ENCODE results near the gene SLC11A2. TPM values are rescaled to one million over a fixed set of nuclear protein-coding genes. Genes with fewer than 3 reads are reported as not detected.

The SLC11A2 gene
- total and polyA plus RNA-seq, 2 donors (not counting 1 experiment from before 2014, with no cell fraction given) = 19.7 to 42.0 TPM

- no peak for TF ChIP-seq CTCF (IDR thresholded peaks at IDR 0.05)
- TF ChIP-seq EZH2 (IDR thresholded peaks at IDR 0.05; ENCODE audit: borderline replicate concordance, insufficient read depth, low read depth, low read length, poor library complexity, severe bottlenecking) = no peak
- H3K27me3 Mint-ChIP-seq = no peaks in the 10 kb centered on the region
- no peaks in the 10 kb centered on the region for H3K27me3 ChIP-seq (replicated peaks in 1 of 4; ENCODE audit: control extremely low read depth in 1 of 4, control insufficient read depth in 3 of 4, insufficient read depth in 4 of 4, low read length in 3 of 4)
- POLR2A ChIA-PET = interaction anchor here (0.9 kb wide), 1 partner anchor 62 kb away, joined by 3 read pairs; no protein-coding TSS in a partner anchor
- no peak overlapping the region for H3K4me2 ChIP-seq (replicated peaks; ENCODE audit: low read depth, low read length, poor library complexity, severe bottlenecking)
- H3K9me3 Mint-ChIP-seq (ENCODE audit: insufficient read depth) = no peaks in the 10 kb centered on the region
- no peaks in the 10 kb centered on the region for H3K79me2 ChIP-seq (ENCODE audit: control insufficient read depth, insufficient read depth, low read length)
- ATAC-seq (ENCODE audit: low read depth) = no peak
- no peak overlapping the region for H2AFZ ChIP-seq (ENCODE audit: insufficient read depth, low read depth, low read length, poor library complexity, severe bottlenecking)
- peaks cover 2 to 19% of the 10 kb centered on the region in 2 experiments for H3K36me3 ChIP-seq (replicated peaks in 1 of 2; ENCODE audit: control extremely low read depth in 1 of 2, control insufficient read depth in 1 of 2, extremely low read depth in 1 of 2, insufficient read depth in 2 of 2, low read length in 1 of 2)
- no peak overlapping the region for H3K27ac ChIP-seq (ENCODE audit: low read length in 2 of 2)
- H3K4me3 Mint-ChIP-seq = no peak overlapping the region
- peaks cover 6% of the 10 kb centered on the region for H3K4me1 Mint-ChIP-seq
- intact Hi-C loops (cut with micrococcal nuclease) = loop anchor here (5.0 to 10.0 kb wide), 2 partner anchors 91 to 357 kb away; no protein-coding TSS in a partner anchor
- CTCF ChIA-PET = interaction anchor here (0.6 to 7.1 kb wide), 10 partner anchors 57 to 355 kb away, joined by 3 to 343 read pairs (median 8); partner anchors contain the start of gene ATF1
- no peak for DNase-seq
- no peak overlapping the region for H3K9ac ChIP-seq (ENCODE audit: low read length)
- H3K4me3 ChIP-seq (ENCODE audit: control extremely low read depth in 1 of 5, extremely low read depth in 1 of 5, insufficient read depth in 1 of 5, low read depth in 2 of 5, low read length in 4 of 5) = no peak overlapping the region
- H4K20me1 ChIP-seq (ENCODE audit: control insufficient read depth, insufficient read depth, low read length, poor library complexity, severe bottlenecking) = no peaks in the 10 kb centered on the region
- H3K9me3 ChIP-seq (ENCODE audit: control extremely low read depth in 1 of 3, control insufficient read depth in 2 of 3, insufficient read depth in 1 of 3, low read length in 2 of 3) = no peaks in the 10 kb centered on the region
- no peak overlapping the region for H3K27ac Mint-ChIP-seq
- peaks cover 0 to 2% of the 10 kb centered on the region in 2 donors for H3K4me1 ChIP-seq (ENCODE audit: control insufficient read depth in 2 of 2, insufficient read depth in 2 of 2, low read length in 2 of 2)
Observed at GRCh38 chr12:50985322-50985721, 40.9 kb downstream of the SLC11A2 start.

- H3K79me2 ChIP-seq (ENCODE audit: control insufficient read depth, insufficient read depth, low read length) = no peaks in the 10 kb centered on the region
- no peaks in the 10 kb centered on the region for H3K9me3 ChIP-seq (ENCODE audit: control extremely low read depth in 1 of 3, control insufficient read depth in 2 of 3, insufficient read depth in 1 of 3, low read length in 2 of 3)
- peaks cover 6% of the 10 kb centered on the region for H3K4me1 Mint-ChIP-seq
- TF ChIP-seq CTCF (IDR thresholded peaks at IDR 0.05) = no peak
- TF ChIP-seq EZH2 (IDR thresholded peaks at IDR 0.05; ENCODE audit: borderline replicate concordance, insufficient read depth, low read depth, low read length, poor library complexity, severe bottlenecking) = no peak
- ATAC-seq (ENCODE audit: low read depth) (no peak), DNase-seq (no peak)
- no peak overlapping the region for H3K27ac Mint-ChIP-seq
- CTCF ChIA-PET = interaction anchor here (0.6 to 7.1 kb wide), 9 partner anchors 57 to 356 kb away, joined by 3 to 343 read pairs (median 6); partner anchors contain the start of gene ATF1
- no peak overlapping the region for H3K4me3 Mint-ChIP-seq
- peaks cover 2 to 14% of the 10 kb centered on the region in 2 experiments for H3K36me3 ChIP-seq (replicated peaks in 1 of 2; ENCODE audit: control extremely low read depth in 1 of 2, control insufficient read depth in 1 of 2, extremely low read depth in 1 of 2, insufficient read depth in 2 of 2, low read length in 1 of 2)
- H3K9ac ChIP-seq (ENCODE audit: low read length) = no peak overlapping the region
- no peak overlapping the region for H3K4me3 ChIP-seq (ENCODE audit: control extremely low read depth in 1 of 5, extremely low read depth in 1 of 5, insufficient read depth in 1 of 5, low read depth in 2 of 5, low read length in 4 of 5)
- H2AFZ ChIP-seq (ENCODE audit: insufficient read depth, low read depth, low read length, poor library complexity, severe bottlenecking) = no peak overlapping the region
- no peaks in the 10 kb centered on the region for H3K27me3 Mint-ChIP-seq
- H3K4me1 ChIP-seq (ENCODE audit: control insufficient read depth in 2 of 2, insufficient read depth in 2 of 2, low read length in 2 of 2) = peaks cover 0 to 2% of the 10 kb centered on the region in 2 donors
- H3K4me2 ChIP-seq (replicated peaks; ENCODE audit: low read depth, low read length, poor library complexity, severe bottlenecking) = no peak overlapping the region
- WGBS (ENCODE audit: insufficient coverage) = no CpG with 5 or more reads among the region's 2 CpGs
- POLR2A ChIA-PET = interaction anchor here (0.9 kb wide), 1 partner anchor 61 kb away, joined by 3 read pairs; no protein-coding TSS in a partner anchor
- no peaks in the 10 kb centered on the region for H3K27me3 ChIP-seq (replicated peaks in 1 of 4; ENCODE audit: control extremely low read depth in 1 of 4, control insufficient read depth in 3 of 4, insufficient read depth in 4 of 4, low read length in 3 of 4)
- no peaks in the 10 kb centered on the region for H4K20me1 ChIP-seq (ENCODE audit: control insufficient read depth, insufficient read depth, low read length, poor library complexity, severe bottlenecking)
- no peaks in the 10 kb centered on the region for H3K9me3 Mint-ChIP-seq (ENCODE audit: insufficient read depth)
- intact Hi-C loops (cut with micrococcal nuclease) = loop anchor here (5.0 to 10.0 kb wide), 2 partner anchors 90 to 358 kb away; no protein-coding TSS in a partner anchor
- H3K27ac ChIP-seq (ENCODE audit: low read length in 2 of 2) = no peak overlapping the region
Observed at GRCh38 chr12:50984586-50985298, 41.4 kb downstream of the SLC11A2 start.
